SW 1271 (cell line): ENCODE results near the gene GOLGA7B.

ENCODE experiments used
- DNase-seq, 2 experiments: peaks; one replicate each; lab custom pipeline; 2025; lab: John Stamatoyannopoulos, UW

Gene GOLGA7B

GRCh38 chr10:97868134-97868685, 18.6 kb downstream of the GOLGA7B start:
- no peak for DNase-seq

GRCh38 chr10:97869091-97870042, 19.7 kb downstream of the GOLGA7B start:
- DNase-seq = peak; percentile 77 to 81

- DNase-seq = no peak
Observed at GRCh38 chr10:97870990-97871389, 21.3 kb downstream of the GOLGA7B start.

- DNase-seq = no peak
Observed at GRCh38 chr10:97873569-97873968, 23.9 kb downstream of the GOLGA7B start.

- DNase-seq = no peak
Observed at GRCh38 chr10:97874332-97874731, 24.7 kb downstream of the GOLGA7B start.

- DNase-seq = no peak
Observed at GRCh38 chr10:97875391-97875790, 25.7 kb downstream of the GOLGA7B start.

- DNase-seq = no peak
Observed at GRCh38 chr10:97876402-97876801, 26.8 kb downstream of the GOLGA7B start.

- DNase-seq = no peak
Observed at GRCh38 chr10:97879241-97879640, 29.6 kb downstream of the GOLGA7B start.

GRCh38 chr10:97880109-97880508, 30.5 kb downstream of the GOLGA7B start:
- no peak for DNase-seq

- DNase-seq = peak; percentile 69 to 90
Observed at GRCh38 chr10:97882142-97883091, 32.8 kb downstream of the GOLGA7B start.

GRCh38 chr10:97883092-97883485, 33.4 kb downstream of the GOLGA7B start:
- no peak for DNase-seq

GRCh38 chr10:97886286-97886685, 36.6 kb downstream of the GOLGA7B start:
- no peak for DNase-seq

GRCh38 chr10:97887399-97887798, 37.8 kb downstream of the GOLGA7B start:
- no peak for DNase-seq

GRCh38 chr10:97888134-97888533, 38.5 kb downstream of the GOLGA7B start:
- no peak for DNase-seq

GRCh38 chr10:97888641-97889262, 39.1 kb downstream of the GOLGA7B start:
- DNase-seq = peak in 1 of 2 experiments; percentile 26

GRCh38 chr10:97889461-97890265, 40.0 kb downstream of the GOLGA7B start:
- no peak for DNase-seq

GRCh38 chr10:97891497-97892167, 42.0 kb downstream of the GOLGA7B start:
- DNase-seq = no peak

GRCh38 chr10:97892506-97892905, 42.9 kb downstream of the GOLGA7B start:
- no peak for DNase-seq

GRCh38 chr10:97892939-97893338, 43.3 kb downstream of the GOLGA7B start:
- no peak for DNase-seq

GRCh38 chr10:97894092-97894491, 44.4 kb downstream of the GOLGA7B start:
- no peak for DNase-seq
